GM12892 (cell line): Measurements from ENCODE around the gene CCL28.
"Not testable (repeated sequence)": the region's sequence is repeated elsewhere in the genome, so short reads cannot be mapped to it uniquely, and the experiment has no call there.

Experiments
- POLR2A ChIP-seq: IDR thresholded peaks from 2 replicates; pipeline ENCODE4 v1.6.1; 2011; ENCODE audit warnings: low read depth, low read length, control low read depth
- POLR2AphosphoS5 ChIP-seq: IDR thresholded peaks from 2 replicates; pipeline ENCODE4 v1.6.1; 2011; ENCODE audit warnings: low read depth, low read length, control low read depth
- TAF1 ChIP-seq: IDR thresholded peaks from 2 replicates; pipeline ENCODE4 v1.6.1; 2011; ENCODE audit warnings: low read depth, mild to moderate bottlenecking, control low read depth, low read length, borderline replicate concordance

- not testable (repeated sequence) for TF ChIP-seq POLR2A, POLR2AphosphoS5, TAF1
These were observed 10.9 kb upstream of the CCL28 start for GRCh38 chr5:43423086-43423485.
